NT2/D1 (cell line): ENCODE data around the gene SAP30.

ENCODE experiments used
- SUZ12 ChIP-seq: IDR thresholded peaks from 2 replicates; pipeline ENCODE4 v1.6.1; 2011; ENCODE audit not compliant: insufficient read length, insufficient read depth; ENCODE audit errors: extremely low read depth
- YY1 ChIP-seq: IDR thresholded peaks from 2 replicates; pipeline ENCODE4 v1.6.1; 2011; ENCODE audit not compliant: insufficient read length, insufficient read depth
- ZNF274 ChIP-seq: IDR thresholded peaks from 2 replicates; pipeline ENCODE4 v1.6.1; 2011; ENCODE audit warnings: mild to moderate bottlenecking, low read depth, low read length

GRCh38 chr4:173334891-173335752, 35.6 kb upstream of the SAP30 start:
- no peak for TF ChIP-seq ZNF274
- TF ChIP-seq YY1 = no peak
- no peak for TF ChIP-seq SUZ12
